Neural cell (in vitro differentiated cells): ENCODE results near the gene PCDH9. TPM values are rescaled to one million over a fixed set of nuclear protein-coding genes. Genes with fewer than 3 reads are reported as not detected.

Source experiments
- H2AFZ ChIP-seq: fragments of 200-600, 300-800 bp; sonication (generic), shearing (Covaris generic); 2 replicates; pipeline ENCODE4 v1.6.0; 2014; ENCODE audit warnings: low read depth, mild to moderate bottlenecking, antibody characterized with exemption, low read length, moderate library complexity
- H3F3A ChIP-seq: fragments of 200-600 bp; shearing (Covaris generic); 2 replicates; pipeline ENCODE4 v1.6.1; 2016; ENCODE audit warnings: mild to moderate bottlenecking, moderate library complexity, mixed read lengths, antibody characterized with exemption, low read length; ENCODE audit not compliant: insufficient read depth, poor library complexity, severe bottlenecking
- H3K27ac ChIP-seq: fragments of 200-600, 300-800 bp; sonication (generic), shearing (Covaris generic); 2 replicates; pipeline ENCODE4 v1.5.1; 2014; ENCODE audit warnings: mild to moderate bottlenecking, low read length, moderate library complexity
- H3K27me3 ChIP-seq: fragments of 300-800, 200-600 bp; sonication (generic), shearing (Covaris generic); 2 replicates; pipeline ENCODE4 v1.6.0; 2014; ENCODE audit warnings: mild to moderate bottlenecking, low read depth, low read length, moderate library complexity; ENCODE audit not compliant: insufficient read depth
- H3K36me3 ChIP-seq: fragments of 300-800, 200-600 bp; sonication (generic), shearing (Covaris generic); 2 replicates; pipeline ENCODE4 v1.5.1; 2014; ENCODE audit warnings: mild to moderate bottlenecking, antibody characterized with exemption, low read length, moderate library complexity; ENCODE audit not compliant: insufficient read depth
- H3K4me2 ChIP-seq: fragments of 300-800, 200-600 bp; sonication (generic), shearing (Covaris generic); 2 replicates; pipeline ENCODE4 v1.6.0; 2014; ENCODE audit warnings: mild to moderate bottlenecking, low read length
- H3K4me3 ChIP-seq: fragments of 300-800, 200-600 bp; sonication (generic), shearing (Covaris generic); 2 replicates; pipeline ENCODE4 v1.5.1; 2014; ENCODE audit warnings: mild to moderate bottlenecking, low read length, moderate library complexity
- H3K79me2 ChIP-seq: fragments of 200-600 bp; shearing (Covaris generic); replicated peaks from 2 replicates; pipeline ENCODE4 v1.6.0; 2014; ENCODE audit warnings: mild to moderate bottlenecking, low read length, moderate library complexity; ENCODE audit not compliant: insufficient read depth
- H3K9ac ChIP-seq: fragments of 300-800, 200-600 bp; sonication (generic), shearing (Covaris generic); 2 replicates; pipeline ENCODE4 v1.6.1; 2016; ENCODE audit warnings: mild to moderate bottlenecking, low read length, mixed read lengths
- H3K9me2 ChIP-seq: fragments of 200-600 bp; shearing (Covaris generic); 2 replicates; pipeline ENCODE4 v1.6.1; 2016; ENCODE audit warnings: mild to moderate bottlenecking, low read length, mixed read lengths; ENCODE audit not compliant: insufficient read depth
- H3K9me3 ChIP-seq: fragments of 200-600, 300-800 bp; sonication (generic), shearing (Covaris generic); 2 replicates; pipeline ENCODE4 v1.6.1; 2016; ENCODE audit warnings: mild to moderate bottlenecking, mixed run types, low read length, moderate library complexity, mixed read lengths
- H4K20me1 ChIP-seq: fragments of 200-600 bp; shearing (Covaris generic); 2 replicates; pipeline ENCODE4 v1.6.1; 2016; ENCODE audit warnings: mild to moderate bottlenecking, mixed run types; ENCODE audit not compliant: insufficient read depth
- EP300 ChIP-seq: fragments of 450-650 bp; conservative IDR thresholded peaks from 2 replicates; pipeline ENCODE4 v1.6.1; 2014; ENCODE audit warnings: antibody characterized with exemption, mild to moderate bottlenecking, moderate library complexity; ENCODE audit not compliant: poor library complexity, severe bottlenecking
- EZH2 ChIP-seq: fragments of 200-600, 300-800 bp; shearing (Covaris generic), sonication (generic); IDR thresholded peaks from 2 replicates; pipeline ENCODE4 v1.6.1; 2014; ENCODE audit warnings: antibody characterized with exemption, low read length, borderline replicate concordance, mild to moderate bottlenecking; ENCODE audit not compliant: insufficient read depth, poor library complexity, severe bottlenecking
- MXI1 ChIP-seq: fragments of 450-650 bp; conservative IDR thresholded peaks from 2 replicates; pipeline ENCODE4 v1.6.1; 2014; ENCODE audit warnings: antibody characterized with exemption, mild to moderate bottlenecking; ENCODE audit not compliant: poor library complexity, severe bottlenecking
- POLR2AphosphoS5 ChIP-seq: IDR thresholded peaks from 2 replicates; pipeline ENCODE4 v1.6.1; 2012
- RAD21 ChIP-seq: fragments of 450-650 bp; conservative IDR thresholded peaks from 2 replicates; pipeline ENCODE4 v1.6.1; 2014; ENCODE audit warnings: antibody characterized with exemption, mild to moderate bottlenecking, moderate library complexity
- REST ChIP-seq: IDR thresholded peaks from 2 replicates; pipeline ENCODE4 v1.6.1; 2012; ENCODE audit warnings: borderline replicate concordance
- SMC3 ChIP-seq: fragments of 450-650 bp; conservative IDR thresholded peaks from 2 replicates; pipeline ENCODE4 v1.6.1; 2014; ENCODE audit warnings: antibody characterized with exemption, mild to moderate bottlenecking, moderate library complexity; ENCODE audit not compliant: poor library complexity
- TAF1 ChIP-seq: IDR thresholded peaks from 2 replicates; pipeline ENCODE4 v1.6.1; 2012; ENCODE audit warnings: low read depth
- polyA plus RNA-seq: library from polyadenylated mRNA; depleted of rRNA; stranded (reverse); fragments of >200 nt; gene quantifications from 2 replicates; pipeline ENCODE4 v1.2.3, GENCODE V29; 2014
- TF ChIP-seq, protein P1 (sequence below): fragments of 450-650 bp; IDR thresholded peaks from 2 replicates; pipeline ENCODE4 v1.5.1; 2014; ENCODE audit warnings: antibody characterized with exemption, mild to moderate bottlenecking, moderate library complexity; ENCODE audit not compliant: poor library complexity, severe bottlenecking

The PCDH9 gene
- polyA plus RNA-seq, 1 donor from 2014 or later: 4.6 TPM

DNA sequence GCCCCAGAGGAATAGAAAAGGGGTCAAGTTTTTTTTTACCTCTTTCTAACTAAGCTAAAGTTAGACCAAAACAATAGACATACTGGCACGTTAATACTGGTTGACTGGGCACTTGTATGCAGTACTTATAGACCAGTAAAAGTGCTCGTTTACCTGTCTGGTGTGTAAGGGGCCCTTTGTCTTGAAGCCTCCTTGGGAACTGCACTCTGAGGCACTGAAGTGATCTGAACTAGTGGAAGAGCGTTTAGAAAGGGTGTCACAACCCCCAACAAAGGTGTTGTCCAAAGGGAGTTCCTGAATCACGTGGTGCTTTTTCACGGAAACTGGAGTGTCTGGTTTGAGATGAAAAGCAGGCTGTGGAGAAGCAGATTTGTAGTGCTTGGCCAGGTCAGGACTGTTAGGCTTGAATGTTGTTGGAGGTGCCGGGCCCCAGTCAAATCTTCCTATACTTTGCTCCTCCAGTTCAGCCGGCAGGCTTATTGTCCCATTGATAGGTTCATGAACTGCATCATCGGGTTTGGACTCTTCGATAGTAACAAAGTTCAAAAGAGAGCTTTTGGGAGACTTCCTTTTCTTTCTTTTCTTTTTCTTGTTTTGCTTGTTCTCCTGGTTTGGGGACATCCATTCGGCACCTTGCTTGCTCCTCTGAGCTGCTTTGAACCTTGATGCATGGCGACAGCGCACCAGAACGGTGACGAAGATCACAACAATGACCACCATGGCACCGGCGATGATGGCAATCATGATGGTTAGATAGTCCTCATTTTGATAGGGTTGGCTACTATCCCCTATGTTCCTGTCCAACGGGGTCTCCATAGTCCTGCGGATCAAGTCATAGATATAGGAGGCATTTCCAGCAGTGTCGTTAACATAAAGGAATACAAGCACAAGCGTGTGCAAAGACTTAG lies 4.6 kb downstream of the PCDH9 start:
- Histone ChIP-seq H3K27me3 (no peaks in the 10 kb centered on the region), H3K36me3 (no peaks in the 10 kb centered on the region), H3K4me2 (no peak overlapping the region), H3F3A (no peaks in the 10 kb centered on the region), H2AFZ (no peak overlapping the region), H3K79me2 (peaks cover 11% of the 10 kb centered on the region), H4K20me1 (no peaks in the 10 kb centered on the region), H3K4me3 (peak overlapping the region; percentile 81), H3K9me2 (no peaks in the 10 kb centered on the region), H3K9ac (no peak overlapping the region), H3K9me3 (no peaks in the 10 kb centered on the region), H3K27ac (no peak overlapping the region)
- TF ChIP-seq POLR2AphosphoS5 (no peak), REST (no peak), EP300 (no peak), MXI1 (no peak), RAD21 (no peak), TAF1 (no peak), EZH2 (no peak), SMC3 (no peak)
- TF ChIP-seq, protein P1, sequence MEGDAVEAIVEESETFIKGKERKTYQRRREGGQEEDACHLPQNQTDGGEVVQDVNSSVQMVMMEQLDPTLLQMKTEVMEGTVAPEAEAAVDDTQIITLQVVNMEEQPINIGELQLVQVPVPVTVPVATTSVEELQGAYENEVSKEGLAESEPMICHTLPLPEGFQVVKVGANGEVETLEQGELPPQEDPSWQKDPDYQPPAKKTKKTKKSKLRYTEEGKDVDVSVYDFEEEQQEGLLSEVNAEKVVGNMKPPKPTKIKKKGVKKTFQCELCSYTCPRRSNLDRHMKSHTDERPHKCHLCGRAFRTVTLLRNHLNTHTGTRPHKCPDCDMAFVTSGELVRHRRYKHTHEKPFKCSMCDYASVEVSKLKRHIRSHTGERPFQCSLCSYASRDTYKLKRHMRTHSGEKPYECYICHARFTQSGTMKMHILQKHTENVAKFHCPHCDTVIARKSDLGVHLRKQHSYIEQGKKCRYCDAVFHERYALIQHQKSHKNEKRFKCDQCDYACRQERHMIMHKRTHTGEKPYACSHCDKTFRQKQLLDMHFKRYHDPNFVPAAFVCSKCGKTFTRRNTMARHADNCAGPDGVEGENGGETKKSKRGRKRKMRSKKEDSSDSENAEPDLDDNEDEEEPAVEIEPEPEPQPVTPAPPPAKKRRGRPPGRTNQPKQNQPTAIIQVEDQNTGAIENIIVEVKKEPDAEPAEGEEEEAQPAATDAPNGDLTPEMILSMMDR: no peak

- Histone ChIP-seq H3K9me3 (no peaks in the 10 kb centered on the region), H3K9ac (no peak overlapping the region), H3K4me2 (no peak overlapping the region), H4K20me1 (no peaks in the 10 kb centered on the region), H3K79me2 (peaks cover 11% of the 10 kb centered on the region), H3K27me3 (no peaks in the 10 kb centered on the region), H3K36me3 (no peaks in the 10 kb centered on the region), H2AFZ (no peak overlapping the region), H3K4me3 (peak overlapping the region; percentile 43), H3K27ac (no peak overlapping the region), H3F3A (no peaks in the 10 kb centered on the region), H3K9me2 (no peaks in the 10 kb centered on the region)
- TF ChIP-seq REST (no peak), TAF1 (no peak), POLR2AphosphoS5 (peak; percentile 42), EZH2 (no peak), MXI1 (no peak), SMC3 (peak; percentile 93), RAD21 (peak; percentile 97), EP300 (no peak)
- TF ChIP-seq, protein P1: peak; percentile 90
Observed at GRCh38 chr13:67224148-67224846, 5.8 kb downstream of the PCDH9 start.
